ENCODE results near the gene BRSK1. TPM values are rescaled to one million over a fixed set of nuclear protein-coding genes. Genes with fewer than 3 reads are reported as not detected.

Gene BRSK1
- total RNA-seq, 4 donors from 2014 or later, result 0.73 to 1.1 TPM; not detected in 2

- WGBS, 2 donors, result 10 to 13% methylated on average over 12 to 20 of the region's 23 CpGs
- no peak for DNase-seq
- peaks cover 0 to 40% (median 13%) of the 10 kb centered on the region in 3 donors for H3K36me3 ChIP-seq
- H3K9me3 ChIP-seq, result no peaks in the 10 kb centered on the region
- H3K4me1 ChIP-seq, result peaks cover 15 to 42% (median 19%) of the 10 kb centered on the region in 3 donors
- TF ChIP-seq CTCF (IDR thresholded peaks at IDR 0.05) (no peak), POLR2A (IDR thresholded peaks at IDR 0.05) (no peak)
- peaks cover 0 to 18% (median 0%) of the 10 kb centered on the region in 4 donors for H3K27me3 ChIP-seq
- H3K4me3 ChIP-seq, result peak overlapping the region; percentile 66 to 83 (median 72)
- intact Hi-C loops (cut with DNase I), result no loop called here
- H3K27ac ChIP-seq, result peak overlapping the region; percentile 73 to 92 (median 85)
Observed at GRCh38 chr19:55279340-55279739, 4.5 kb upstream of the BRSK1 start.

- Histone ChIP-seq H3K27me3 (peaks cover 0 to 24% (median 0%) of the 10 kb centered on the region in 4 donors), H3K4me1 (peaks cover 15 to 49% (median 19%) of the 10 kb centered on the region in 3 donors), H3K9me3 (no peaks in the 10 kb centered on the region), H3K4me3 (peak within 1 kb of the TSS; percentile 66 to 83 (median 72)), H3K27ac (peak within 1 kb of the TSS; percentile 73 to 92 (median 85)), H3K36me3 (peaks cover 0 to 34% (median 11%) of the 10 kb centered on the region in 3 donors)
- TF ChIP-seq POLR2A (IDR thresholded peaks at IDR 0.05), result peak in 2 of 4 donors; percentile 16 to 27
- no peak for TF ChIP-seq CTCF (IDR thresholded peaks at IDR 0.05)
- 3% methylated on average over 35 to 40 of the region's 52 CpGs for WGBS, 2 donors
- intact Hi-C loops (cut with DNase I), result loop anchor here (10.0 kb wide), 1 partner anchor 135 kb away; no protein-coding TSS in a partner anchor
- DNase-seq, result peak; percentile 68
Observed at GRCh38 chr19:55279770-55280643, 3.8 kb upstream of the BRSK1 start, which contains the start of gene HSPBP1. Gene HSPBP1 (minus strand): TSS chr19:55280110. CDS start chr19:55279608, 502 bp downstream.

- H3K27ac ChIP-seq, result peak overlapping the region; percentile 39 to 87 (median 70)
- intact Hi-C loops (cut with DNase I), result loop anchor here (10.0 kb wide), 1 partner anchor 130 kb away; no protein-coding TSS in a partner anchor
- no peak for DNase-seq
Observed at GRCh38 chr19:55284405-55285058, 735 bp downstream of the BRSK1 start.

GRCh38 chr19:55285229-55285890 is 1.6 kb downstream of the BRSK1 start:
- Histone ChIP-seq H3K4me1 (peaks cover 5 to 32% (median 9%) of the 10 kb centered on the region in 3 donors), H3K27ac (peak overlapping the region in 2 of 4 donors; percentile 83 to 87), H3K9me3 (no peaks in the 10 kb centered on the region), H3K4me3 (peak overlapping the region in 1 of 4 donors; percentile 64), H3K36me3 (no peaks in the 10 kb centered on the region), H3K27me3 (peaks cover 0 to 27% (median 0%) of the 10 kb centered on the region in 4 donors)
- TF ChIP-seq CTCF (IDR thresholded peaks at IDR 0.05) (no peak), POLR2A (IDR thresholded peaks at IDR 0.05) (no peak)
- intact Hi-C loops (cut with DNase I), result loop anchor here (10.0 kb wide), 1 partner anchor 129 kb away; no protein-coding TSS in a partner anchor
- 20 to 65% methylated on average over 1 to 11 of the region's 18 CpGs for WGBS, 2 donors
- DNase-seq, result no peak

More at GRCh38 chr19:55284405-55285058, 735 bp downstream of the BRSK1 start:
- H3K9me3 ChIP-seq, result no peaks in the 10 kb centered on the region
- 27% methylated on average over 3 of the region's 16 CpGs; no CpG with 5 or more reads in 1 of the 2 donors for WGBS, 2 donors
- peaks cover 0 to 27% (median 0%) of the 10 kb centered on the region in 4 donors for H3K27me3 ChIP-seq
- no peaks in the 10 kb centered on the region for H3K36me3 ChIP-seq
- peaks cover 7 to 36% (median 13%) of the 10 kb centered on the region in 3 donors for H3K4me1 ChIP-seq
- peak overlapping the region; percentile 35 to 64 (median 49) for H3K4me3 ChIP-seq
- no peak for TF ChIP-seq CTCF (IDR thresholded peaks at IDR 0.05)
- TF ChIP-seq POLR2A (IDR thresholded peaks at IDR 0.05), result no peak
